NCI-H1105 (cell line): Measurements from ENCODE around the gene PRAMEF27.
"Not testable (repeated sequence)": the region's sequence is repeated elsewhere in the genome, so short reads cannot be mapped to it uniquely, and the experiment has no call there.

ENCODE experiments used
- DNase-seq: peaks from one replicate; lab custom pipeline; 2025; lab: John Stamatoyannopoulos, UW

PRAMEF27 gene

DNA sequence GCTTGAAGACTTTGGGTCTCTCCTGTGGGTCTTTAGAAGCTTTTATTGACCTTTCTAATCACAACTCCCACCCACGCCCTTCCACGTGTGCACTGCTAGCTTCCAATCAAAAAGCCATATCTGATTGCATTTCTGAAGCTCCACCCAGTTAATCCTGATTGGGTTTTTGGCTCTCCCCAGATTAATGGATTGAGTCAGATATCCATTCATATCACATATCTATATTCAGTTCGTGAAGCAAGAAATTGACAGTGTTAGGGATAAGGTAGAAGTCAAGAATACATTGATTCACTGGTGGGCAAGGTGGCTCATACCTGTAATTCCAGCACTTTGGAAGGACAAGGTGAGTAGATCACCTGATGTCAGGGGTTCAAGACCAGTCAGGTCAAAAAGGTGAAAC, at the start of gene PRAMEF27:
Gene PRAMEF27, minus strand, starts transcription at position 101 of the 400 bp plus-strand sequence. CDS start 2,916 bp downstream, outside the sequence.
- not testable (repeated sequence) for DNase-seq

DNA sequence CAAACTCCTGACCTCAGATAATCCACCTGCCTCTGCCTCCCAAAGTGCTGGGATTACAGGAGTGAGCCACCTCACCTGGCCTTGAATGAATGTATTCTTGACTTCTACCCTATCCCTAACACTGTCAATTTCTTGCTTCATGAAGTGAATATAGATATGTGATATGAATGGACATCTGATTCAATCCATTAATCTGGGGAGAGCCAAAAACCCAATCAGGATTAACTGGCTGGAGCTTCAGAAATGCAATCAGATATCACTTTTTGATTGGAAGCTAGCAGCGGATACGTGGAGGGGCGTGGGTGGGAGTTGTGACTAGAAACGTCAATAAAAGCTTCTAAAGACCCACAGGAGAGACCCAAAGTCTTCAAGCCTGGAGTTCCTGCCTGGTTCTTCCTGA, 14.1 kb upstream of the PRAMEF27 start, which contains the start of gene PRAMEF25:
Gene PRAMEF25, plus strand, starts transcription at position 301 of the 400 bp plus-strand sequence. CDS start 2,920 bp downstream, outside the sequence.
- DNase-seq, result not testable (repeated sequence)

DNA sequence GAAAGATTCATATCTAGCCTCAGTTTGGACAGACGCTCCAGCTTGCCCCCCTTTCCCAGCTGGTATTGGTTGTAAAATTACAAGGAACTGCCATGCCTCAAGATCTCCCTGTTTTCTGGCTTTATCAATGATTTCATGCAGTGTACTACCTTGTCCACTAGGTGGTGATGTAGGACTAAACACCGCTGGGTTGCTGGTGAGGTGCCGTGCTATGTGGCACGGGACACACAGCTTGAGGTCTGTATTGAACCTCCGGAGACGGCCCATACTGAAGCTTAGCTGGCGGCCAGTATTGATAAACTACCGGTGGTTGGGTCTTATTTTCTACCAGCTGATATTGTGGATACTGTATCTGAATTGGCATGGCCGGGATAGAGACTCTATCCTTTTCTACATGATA, 36.5 kb downstream of the PRAMEF27 start:
- not testable (repeated sequence) for DNase-seq

DNA sequence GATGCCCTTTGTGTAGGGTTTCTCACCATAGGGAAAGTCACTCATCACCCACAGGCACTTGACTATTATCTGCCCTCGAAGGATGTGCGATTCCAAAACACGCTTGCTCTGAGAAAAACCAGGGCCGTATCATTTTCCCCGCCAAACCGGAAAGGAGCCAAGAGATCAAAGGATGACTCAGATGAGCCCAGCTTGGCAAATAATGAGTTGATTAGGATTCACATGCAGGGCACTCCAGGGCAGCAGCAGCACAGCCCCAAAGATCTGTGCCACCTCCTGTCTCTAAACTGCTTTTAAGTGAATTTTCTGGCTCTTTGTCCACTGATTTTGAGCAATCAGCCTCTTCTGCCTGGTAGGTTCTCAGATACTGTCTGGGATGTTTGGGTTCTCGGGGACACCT, 44.4 kb downstream of the PRAMEF27 start:
- not testable (repeated sequence) for DNase-seq

DNA sequence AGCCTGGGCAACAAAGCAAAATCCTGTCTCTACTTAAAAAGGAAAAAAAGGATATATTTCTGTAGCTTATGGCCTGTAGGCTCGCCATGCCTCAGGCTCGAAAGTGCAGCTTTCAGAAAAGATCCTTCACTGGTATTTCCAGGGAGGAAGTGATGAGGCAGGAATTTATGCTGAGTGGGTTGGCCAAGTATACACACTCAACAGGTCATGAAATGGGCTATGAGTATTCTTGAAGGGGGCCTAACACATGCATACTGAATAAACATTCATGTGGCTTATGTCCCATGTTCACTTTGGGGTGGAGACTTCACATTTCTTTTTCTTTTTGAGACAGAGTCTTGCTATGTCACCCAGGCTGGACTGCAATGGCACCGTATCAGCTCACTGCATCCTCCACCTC, 47.0 kb downstream of the PRAMEF27 start:
- not testable (repeated sequence) for DNase-seq

DNA sequence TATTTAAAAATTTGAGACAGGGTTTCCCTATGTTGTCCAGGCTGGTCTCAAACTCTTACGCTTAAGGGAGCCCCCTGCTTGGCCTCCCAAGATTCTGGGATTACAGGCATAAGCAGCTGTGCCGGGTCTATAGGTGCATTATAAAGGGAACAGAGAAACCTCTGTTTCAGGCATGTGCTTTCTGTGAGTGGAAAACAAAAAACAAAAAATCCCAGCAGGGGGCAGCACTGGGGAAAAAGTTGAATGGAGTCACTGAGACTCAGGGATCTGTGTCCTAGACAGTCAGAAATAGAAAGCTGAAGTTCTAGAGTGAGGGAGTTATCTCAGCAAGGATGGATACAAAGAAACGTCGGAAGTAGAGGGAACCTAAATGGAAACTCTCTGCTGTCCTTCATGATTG, 50.6 kb downstream of the PRAMEF27 start:
- not testable (repeated sequence) for DNase-seq
